Calu3 (cell line): ENCODE results near the gene CASTOR1. TPM values are rescaled to one million over a fixed set of nuclear protein-coding genes. Genes with fewer than 3 reads are reported as not detected.

Source experiments
- BruUV-seq: library from RNA; stranded (reverse); fragments of 400-500 nt; replicated peaks from 2 replicates; lab custom pipeline; 2021; lab: Mats Ljungman, UMichigan
- CTCF ChIA-PET: fragments of 300-600 bp; sonication (Branson Sonifier 250); formaldehyde crosslinking; loops from one replicate; lab custom pipeline; 2022; ENCODE audit warnings: antibody characterized with exemption; lab: Charles Lee
- DNase-seq: peaks from one replicate; pipeline ENCODE4 v3.0.0; 2022
- H3K27ac Mint-ChIP-seq: one replicate; pipeline ENCODE4 v1.8.0; 2022; ENCODE audit warnings: mixed read lengths; ENCODE audit not compliant: unreplicated experiment
- H3K27me3 Mint-ChIP-seq: one replicate; pipeline ENCODE4 v1.8.0; 2022; ENCODE audit warnings: mixed read lengths; ENCODE audit not compliant: unreplicated experiment
- H3K36me3 Mint-ChIP-seq: one replicate; pipeline ENCODE4 v1.8.0; 2022; ENCODE audit warnings: mild to moderate bottlenecking, moderate library complexity, mixed read lengths; ENCODE audit not compliant: insufficient read depth, unreplicated experiment
- H3K4me1 Mint-ChIP-seq: one replicate; pipeline ENCODE4 v1.8.0; 2022; ENCODE audit warnings: mild to moderate bottlenecking, low read depth, mixed read lengths; ENCODE audit not compliant: unreplicated experiment
- H3K4me3 Mint-ChIP-seq: one replicate; pipeline ENCODE4 v1.8.0; 2022; ENCODE audit warnings: mild to moderate bottlenecking, low read depth, moderate library complexity, mixed read lengths; ENCODE audit not compliant: unreplicated experiment
- H3K9me3 Mint-ChIP-seq: one replicate; pipeline ENCODE4 v1.8.0; 2022; ENCODE audit warnings: low read depth, mixed read lengths; ENCODE audit not compliant: unreplicated experiment
- intact Hi-C: fragments of 100-400 bp; cut with micrococcal nuclease; formaldehyde crosslinking; loops from one replicate; pipeline ENCODE4 v1.10.0; 2022; ENCODE audit not compliant: unreplicated experiment
- total RNA-seq: library from RNA; stranded (reverse); gene quantifications from 2 replicates; pipeline ENCODE4 v1.2.3, GENCODE V29; 2022
- TF ChIP-seq, protein P1 (sequence below): fragments of 200-600 bp; IDR thresholded peaks from one replicate; pipeline ENCODE4 v1.8.0; 2022; ENCODE audit warnings: antibody characterized with exemption; ENCODE audit not compliant: unreplicated experiment

Gene CASTOR1
- total RNA-seq, 1 experiment from 2014 or later = 14.2 TPM

- Mint-ChIP-seq H3K9me3 (no peaks in the 10 kb centered on the region), H3K4me3 (peak overlapping the region; percentile 78), H3K27me3 (no peaks in the 10 kb centered on the region), H3K27ac (peak overlapping the region; percentile 98), H3K36me3 (peaks cover 100% of the 10 kb centered on the region), H3K4me1 (peaks cover 81% of the 10 kb centered on the region)
- intact Hi-C loops = no loop called here
- TF ChIP-seq, protein P1, sequence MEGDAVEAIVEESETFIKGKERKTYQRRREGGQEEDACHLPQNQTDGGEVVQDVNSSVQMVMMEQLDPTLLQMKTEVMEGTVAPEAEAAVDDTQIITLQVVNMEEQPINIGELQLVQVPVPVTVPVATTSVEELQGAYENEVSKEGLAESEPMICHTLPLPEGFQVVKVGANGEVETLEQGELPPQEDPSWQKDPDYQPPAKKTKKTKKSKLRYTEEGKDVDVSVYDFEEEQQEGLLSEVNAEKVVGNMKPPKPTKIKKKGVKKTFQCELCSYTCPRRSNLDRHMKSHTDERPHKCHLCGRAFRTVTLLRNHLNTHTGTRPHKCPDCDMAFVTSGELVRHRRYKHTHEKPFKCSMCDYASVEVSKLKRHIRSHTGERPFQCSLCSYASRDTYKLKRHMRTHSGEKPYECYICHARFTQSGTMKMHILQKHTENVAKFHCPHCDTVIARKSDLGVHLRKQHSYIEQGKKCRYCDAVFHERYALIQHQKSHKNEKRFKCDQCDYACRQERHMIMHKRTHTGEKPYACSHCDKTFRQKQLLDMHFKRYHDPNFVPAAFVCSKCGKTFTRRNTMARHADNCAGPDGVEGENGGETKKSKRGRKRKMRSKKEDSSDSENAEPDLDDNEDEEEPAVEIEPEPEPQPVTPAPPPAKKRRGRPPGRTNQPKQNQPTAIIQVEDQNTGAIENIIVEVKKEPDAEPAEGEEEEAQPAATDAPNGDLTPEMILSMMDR = no peak
- no peak for DNase-seq
- no TSS peak for BruUV-seq
- CTCF ChIA-PET = interaction anchor here (0.5 to 2.2 kb wide), 4 partner anchors 10 to 154 kb away, joined by 3 to 7 read pairs (median 6); no protein-coding TSS in a partner anchor
Measured at GRCh38 chr22:30245181-30245984, 43.9 kb downstream of the CASTOR1 start.

DNA sequence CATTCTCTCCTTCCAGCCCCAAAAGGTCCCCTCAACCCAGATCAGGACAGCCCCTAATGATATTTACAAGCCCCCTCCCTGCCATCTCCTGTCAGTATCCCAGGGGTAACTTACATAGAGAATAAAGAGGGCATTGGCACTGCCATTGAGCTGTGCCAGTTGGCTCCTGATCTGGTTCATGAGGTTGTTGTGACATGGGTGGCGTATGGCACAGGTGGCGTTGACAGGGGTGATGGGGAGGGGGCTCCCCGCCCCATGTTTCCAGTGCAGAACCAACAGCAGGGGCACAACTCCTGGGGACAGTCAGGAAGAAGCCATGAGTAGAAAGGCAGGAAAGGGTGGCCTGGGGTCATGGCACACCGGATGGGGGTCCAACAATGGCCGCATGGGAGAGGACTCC, 44.7 kb downstream of the CASTOR1 start:
- BruUV-seq = no TSS peak
- Mint-ChIP-seq H3K27me3 (no peaks in the 10 kb centered on the region), H3K4me1 (peaks cover 77% of the 10 kb centered on the region), H3K27ac (peak overlapping the region; percentile 98), H3K36me3 (peaks cover 100% of the 10 kb centered on the region), H3K9me3 (no peaks in the 10 kb centered on the region), H3K4me3 (peak overlapping the region; percentile 78)
- DNase-seq = no peak
- intact Hi-C loops = no loop called here
- TF ChIP-seq, protein P1 = no peak
- CTCF ChIA-PET = interaction anchor here (0.5 kb wide), 1 partner anchor 154 kb away, joined by 6 read pairs; no protein-coding TSS in a partner anchor

DNA sequence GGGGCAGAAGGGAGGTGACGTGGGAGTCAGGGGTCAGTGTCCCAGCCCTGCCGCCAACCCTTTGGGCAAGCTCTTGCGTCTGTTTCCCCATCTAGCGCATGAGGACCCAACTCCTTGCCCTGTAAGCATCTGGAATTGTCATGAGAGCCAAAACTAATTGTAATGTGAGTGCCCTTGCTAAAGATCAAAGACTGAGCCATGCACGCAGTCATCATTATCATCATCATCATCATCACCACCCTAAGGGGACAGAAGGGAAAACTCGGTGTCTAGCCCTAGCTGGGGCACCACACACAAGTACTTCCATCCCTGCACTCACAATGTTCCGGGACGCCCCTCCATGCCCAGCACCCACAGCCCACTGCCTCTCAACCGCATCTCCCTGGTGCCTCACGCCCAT, 45.2 kb downstream of the CASTOR1 start:
- BruUV-seq = no TSS peak
- CTCF ChIA-PET = no interaction called here
- H3K4me1 Mint-ChIP-seq = peaks cover 75% of the 10 kb centered on the region
- H3K27me3 Mint-ChIP-seq = no peaks in the 10 kb centered on the region
- peaks cover 100% of the 10 kb centered on the region for H3K36me3 Mint-ChIP-seq
- no peak for DNase-seq
- no peaks in the 10 kb centered on the region for H3K9me3 Mint-ChIP-seq
- peak overlapping the region; percentile 98 for H3K27ac Mint-ChIP-seq
- peak overlapping the region; percentile 78 for H3K4me3 Mint-ChIP-seq
- TF ChIP-seq, protein P1 = no peak
- intact Hi-C loops = no loop called here

DNA sequence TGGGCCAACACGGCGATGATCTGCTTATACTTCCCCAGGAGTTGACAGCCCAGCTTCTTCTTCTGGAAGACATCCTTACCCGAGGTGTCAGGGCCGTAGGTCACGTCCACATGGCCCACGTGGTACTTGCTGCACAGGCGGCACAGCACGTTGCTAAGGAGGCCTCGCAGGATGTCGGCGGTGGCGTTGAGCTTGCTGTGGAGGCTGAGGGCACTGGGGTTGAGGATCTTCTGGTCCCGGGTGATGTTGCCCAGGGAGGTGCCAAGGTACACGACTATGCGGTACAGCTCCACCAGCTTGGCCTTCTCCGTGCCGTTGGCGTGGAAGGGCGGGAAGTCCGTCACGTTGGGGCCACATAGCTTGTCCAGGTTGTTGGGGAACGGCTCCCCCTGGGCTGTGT, 45.6 kb downstream of the CASTOR1 start:
- intact Hi-C loops = no loop called here
- Mint-ChIP-seq H3K36me3 (peaks cover 100% of the 10 kb centered on the region), H3K4me1 (peaks cover 75% of the 10 kb centered on the region), H3K9me3 (no peaks in the 10 kb centered on the region), H3K4me3 (peak overlapping the region; percentile 78), H3K27me3 (no peaks in the 10 kb centered on the region), H3K27ac (peak overlapping the region; percentile 98)
- no TSS peak for BruUV-seq
- TF ChIP-seq, protein P1 = no peak
- CTCF ChIA-PET = no interaction called here
- DNase-seq = peak; percentile 21
